T-cell (primary cell): ENCODE results near the gene AGAP1. TPM values are rescaled to one million over a fixed set of nuclear protein-coding genes. Genes with fewer than 3 reads are reported as not detected.

Experiments used
- ATAC-seq, 4 experiments: fragments of 200-7000 bp in 3 of 4; fragments of 150-1000 bp in 1 of 4; cut with Tn5 transposase; replicated peaks in 1 of 4; 1 replicate in 3 of 4; 2 replicates in 1 of 4; pipeline ENCODE4 v1.10.0; 2021; ENCODE audit warnings: moderate library complexity in 3 of 4, mild to moderate bottlenecking in 2 of 4, moderate number of reproducible peaks in 1 of 4
- CTCF ChIA-PET, 2 donors: fragments of 300-600 bp; sonication (Branson Sonifier 250); formaldehyde crosslinking; loops; one replicate each; lab custom pipeline; 2022; ENCODE audit warnings: antibody characterized with exemption in 2 of 2; lab: Charles Lee
- POLR2A ChIA-PET, 2 donors: fragments of 300-600 bp; sonication (Branson Sonifier 250); formaldehyde crosslinking; loops; one replicate each; lab custom pipeline; 2022; ENCODE audit warnings: antibody characterized with exemption in 2 of 2; lab: Charles Lee
- DNase-seq, 35 experiments: peaks; one replicate each; pipeline versions ENCODE4 v3.0.0 to v3.0.0-alpha.2; 2013 to 2023
- H3K27ac ChIP-seq: one replicate; pipeline ENCODE4 v1.5.1; 2013; ENCODE audit warnings: low read length
- H3K27me3 ChIP-seq, 2 experiments: replicated peaks in 1 of 2; 1 replicate in 1 of 2; 2 replicates in 1 of 2; pipeline versions ENCODE4 v1.6.1 to v1.7.0; 2013; ENCODE audit warnings: low read length in 1 of 2, mixed read lengths in 1 of 2; ENCODE audit not compliant: control insufficient read depth in 2 of 2, insufficient read depth in 2 of 2; ENCODE audit errors: extremely low read depth in 1 of 2
- H3K36me3 ChIP-seq, 2 donors: 1 replicate in 1 of 2; 2 replicates in 1 of 2; pipeline versions ENCODE4 v1.6.1 to v1.7.0; 2013; ENCODE audit warnings: low read length in 1 of 2; ENCODE audit not compliant: control insufficient read depth in 2 of 2, insufficient read depth in 1 of 2; ENCODE audit errors: extremely low read depth in 1 of 2
- H3K4me1 ChIP-seq, 2 experiments: 1 replicate in 1 of 2; 2 replicates in 1 of 2; pipeline versions ENCODE4 v1.6.1 to v1.7.0; 2013; ENCODE audit warnings: low read length in 2 of 2, mixed read lengths in 1 of 2; ENCODE audit not compliant: insufficient read depth in 2 of 2, control insufficient read depth in 1 of 2; ENCODE audit errors: extremely low read depth in 1 of 2
- H3K4me3 ChIP-seq, 2 donors: 1 replicate in 1 of 2; 2 replicates in 1 of 2; pipeline versions ENCODE4 v1.5.1 to v1.7.0; 2013; ENCODE audit warnings: mild to moderate bottlenecking in 2 of 2, low read length in 1 of 2, moderate library complexity in 1 of 2; ENCODE audit not compliant: control insufficient read depth in 1 of 2; ENCODE audit errors: extremely low read depth in 1 of 2
- H3K9me3 ChIP-seq: 2 replicates; pipeline ENCODE4 v1.7.0; 2013
- H3K27ac Mint-ChIP-seq, 2 donors: one replicate each; pipeline ENCODE4 v1.8.0; 2020 to 2021; ENCODE audit warnings: mild to moderate bottlenecking in 2 of 2, mixed read lengths in 2 of 2
- H3K27me3 Mint-ChIP-seq, 2 donors: one replicate each; pipeline ENCODE4 v1.8.0; 2021 to 2022; ENCODE audit warnings: mixed read lengths in 2 of 2
- H3K36me3 Mint-ChIP-seq: one replicate; pipeline ENCODE4 v1.8.0; 2021; ENCODE audit warnings: mixed read lengths
- H3K4me1 Mint-ChIP-seq, 3 donors: one replicate each; pipeline ENCODE4 v1.8.0; 2020 to 2022; ENCODE audit warnings: mixed read lengths in 3 of 3, mild to moderate bottlenecking in 1 of 3
- H3K4me3 Mint-ChIP-seq, 3 donors: one replicate each; pipeline ENCODE4 v1.8.0; 2020 to 2022; ENCODE audit warnings: mild to moderate bottlenecking in 3 of 3, mixed read lengths in 3 of 3, moderate library complexity in 3 of 3
- H3K9me3 Mint-ChIP-seq, 3 donors: one replicate each; pipeline ENCODE4 v1.8.0; 2020 to 2022; ENCODE audit warnings: mixed read lengths in 3 of 3
- WGBS: methylation state at CpG from one replicate; pipeline ENCODE4 v1.1.5; 2013; ENCODE audit warnings: missing lambda C conversion rate; ENCODE audit not compliant: insufficient coverage; 5-methylcytosine and 5-hydroxymethylcytosine counted together
- total RNA-seq, 35 experiments: library from RNA in 6 of 35; stranded (reverse) in 6 of 35; fragments of 120-200 nt in 1 of 35; gene quantifications; one replicate each; pipeline versions ENCODE4 v1.2.1 to v1.2.4 and lab custom pipeline; 2013 to 2026

AGAP1 gene
- total RNA-seq, 5 donors from 2014 or later (not counting 1 experiment from before 2014, with no cell fraction given), result 3.9 to 15.6 (median 5.2) TPM

DNA sequence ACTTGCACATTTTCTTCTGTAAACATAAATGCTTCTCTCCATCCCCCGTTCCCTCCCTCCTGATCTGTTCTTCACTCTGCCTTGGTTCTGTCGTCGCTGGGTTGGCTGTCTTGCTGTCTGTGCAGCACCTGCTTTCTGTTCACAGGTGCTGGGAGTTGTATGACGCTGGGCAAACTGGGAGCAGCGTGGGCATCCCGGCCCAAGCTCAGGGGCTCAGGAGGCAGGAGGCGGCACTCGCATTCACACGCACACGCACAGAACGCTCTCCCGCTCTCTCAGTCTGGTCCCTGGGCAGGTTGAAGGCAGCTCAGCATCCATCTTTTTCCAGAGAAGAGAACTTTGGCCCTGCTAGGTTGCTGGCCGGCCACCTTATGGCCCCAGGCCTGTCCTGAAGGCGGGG lies 618.6 kb downstream of the AGAP1 start:
- Mint-ChIP-seq H3K9me3 (no peaks in the 10 kb centered on the region), H3K27ac (no peak overlapping the region), H3K4me1 (no peaks in the 10 kb centered on the region), H3K27me3 (peaks cover 0 to 30% of the 10 kb centered on the region in 2 donors), H3K4me3 (no peak overlapping the region), H3K36me3 (no peaks in the 10 kb centered on the region)
- DNase-seq, result no peak
- peaks cover 4 to 11% of the 10 kb centered on the region in 2 experiments for H3K27me3 ChIP-seq
- CTCF ChIA-PET, result no interaction called here
- no peak overlapping the region for H3K27ac ChIP-seq
- POLR2A ChIA-PET, result no interaction called here
- H3K4me1 ChIP-seq, result no peaks in the 10 kb centered on the region
- no peaks in the 10 kb centered on the region for H3K9me3 ChIP-seq
- no peak overlapping the region for H3K4me3 ChIP-seq
- ATAC-seq, result no peak
- H3K36me3 ChIP-seq, result no peaks in the 10 kb centered on the region
- WGBS, result 80% methylated on average over 13 of the region's 14 CpGs

DNA sequence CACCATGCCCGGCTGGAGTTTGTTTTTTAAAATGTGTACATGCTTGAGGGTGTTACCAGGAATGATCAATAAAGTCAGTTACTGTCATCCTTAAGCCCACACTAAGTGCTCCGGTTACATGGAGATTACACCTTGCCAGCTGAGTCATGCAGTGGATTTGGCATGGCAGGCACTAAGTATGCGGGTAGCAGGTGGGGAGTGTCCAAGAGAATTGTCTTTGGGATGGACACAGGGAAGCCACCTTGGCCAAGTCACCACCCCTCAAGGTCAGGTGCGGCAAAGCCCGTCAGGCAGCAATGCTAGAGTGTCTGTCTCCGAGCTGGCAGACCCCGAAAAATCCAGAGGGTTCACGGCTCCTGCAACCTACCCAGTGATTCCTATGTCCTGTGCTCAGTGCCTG lies 619.6 kb downstream of the AGAP1 start:
- H3K27me3 Mint-ChIP-seq, result peaks cover 0 to 20% of the 10 kb centered on the region in 2 donors
- no peak overlapping the region for H3K4me3 Mint-ChIP-seq
- no peaks in the 10 kb centered on the region for H3K9me3 ChIP-seq
- H3K36me3 Mint-ChIP-seq, result no peaks in the 10 kb centered on the region
- ChIA-PET POLR2A (no interaction called here), CTCF (no interaction called here)
- H3K4me1 Mint-ChIP-seq, result no peaks in the 10 kb centered on the region
- H3K4me3 ChIP-seq, result no peak overlapping the region
- no peaks in the 10 kb centered on the region for H3K9me3 Mint-ChIP-seq
- 79% methylated on average over 6 of the region's 8 CpGs for WGBS
- peaks cover 2 to 5% of the 10 kb centered on the region in 2 experiments for H3K27me3 ChIP-seq
- H3K27ac ChIP-seq, result no peak overlapping the region
- H3K4me1 ChIP-seq, result no peaks in the 10 kb centered on the region
- ATAC-seq, result no peak
- no peaks in the 10 kb centered on the region for H3K36me3 ChIP-seq
- no peak for DNase-seq
- H3K27ac Mint-ChIP-seq, result no peak overlapping the region

DNA sequence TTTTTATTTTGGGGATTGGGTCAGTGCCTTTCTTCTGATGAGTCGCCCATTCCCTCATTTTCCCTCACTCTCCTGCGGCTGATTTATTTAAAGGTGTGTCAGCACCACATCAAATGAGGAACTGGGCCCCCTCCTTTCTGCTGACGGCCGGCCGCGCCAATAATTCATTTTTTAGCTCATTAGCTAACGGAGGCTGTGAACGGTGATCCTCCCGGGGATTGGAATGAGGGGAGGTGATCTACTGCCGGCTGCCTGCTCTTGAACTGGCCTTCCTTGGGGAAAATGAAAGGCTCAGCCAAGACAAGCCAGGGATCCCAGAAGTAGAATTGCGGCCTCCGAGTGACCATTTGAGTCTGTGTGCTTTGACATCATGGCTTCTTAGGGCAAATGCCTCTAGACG lies 620.1 kb downstream of the AGAP1 start:
- ATAC-seq, result no peak
- Mint-ChIP-seq H3K4me1 (no peaks in the 10 kb centered on the region), H3K27ac (no peak overlapping the region), H3K27me3 (peaks cover 4 to 15% of the 10 kb centered on the region in 2 donors), H3K36me3 (no peaks in the 10 kb centered on the region), H3K4me3 (no peak overlapping the region), H3K9me3 (no peaks in the 10 kb centered on the region)
- Histone ChIP-seq H3K36me3 (no peaks in the 10 kb centered on the region), H3K4me1 (no peaks in the 10 kb centered on the region), H3K27me3 (peaks cover 0 to 5% of the 10 kb centered on the region in 2 experiments), H3K27ac (no peak overlapping the region), H3K9me3 (no peaks in the 10 kb centered on the region), H3K4me3 (no peak overlapping the region)
- ChIA-PET CTCF (no interaction called here), POLR2A (no interaction called here)
- WGBS, result 92% methylated on average over 6 of the region's 13 CpGs
- no peak for DNase-seq

DNA sequence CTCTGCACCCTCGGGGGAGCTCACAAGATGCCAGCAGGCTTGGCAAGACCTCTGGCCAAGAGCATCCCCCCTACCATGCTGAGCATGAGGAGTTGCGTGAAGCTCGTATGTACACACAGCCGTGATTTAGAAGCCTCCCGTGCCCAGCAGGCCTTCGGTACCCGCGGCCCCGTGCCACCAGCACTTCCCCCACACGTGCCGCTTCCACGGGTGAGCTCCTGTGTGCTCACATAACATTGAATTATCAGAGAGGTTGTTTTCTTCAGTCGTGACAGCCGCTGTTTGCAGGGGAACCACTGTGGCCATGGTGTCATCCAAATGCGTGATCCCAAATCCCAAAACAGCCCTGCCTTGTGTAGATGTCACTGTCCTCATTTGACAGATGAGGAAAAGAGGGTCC lies 621.1 kb downstream of the AGAP1 start:
- WGBS, result 78% methylated on average over 9 of the region's 15 CpGs
- Mint-ChIP-seq H3K4me1 (no peaks in the 10 kb centered on the region), H3K4me3 (no peak overlapping the region), H3K27me3 (peaks cover 7 to 8% of the 10 kb centered on the region in 2 donors), H3K36me3 (no peaks in the 10 kb centered on the region), H3K9me3 (no peaks in the 10 kb centered on the region), H3K27ac (no peak overlapping the region)
- Histone ChIP-seq H3K36me3 (no peaks in the 10 kb centered on the region), H3K9me3 (no peaks in the 10 kb centered on the region), H3K27ac (no peak overlapping the region), H3K4me3 (no peak overlapping the region), H3K4me1 (no peaks in the 10 kb centered on the region), H3K27me3 (peaks cover 0 to 11% of the 10 kb centered on the region in 2 experiments)
- POLR2A ChIA-PET, result no interaction called here
- CTCF ChIA-PET, result no interaction called here
- ATAC-seq (no peak), DNase-seq (no peak)

DNA sequence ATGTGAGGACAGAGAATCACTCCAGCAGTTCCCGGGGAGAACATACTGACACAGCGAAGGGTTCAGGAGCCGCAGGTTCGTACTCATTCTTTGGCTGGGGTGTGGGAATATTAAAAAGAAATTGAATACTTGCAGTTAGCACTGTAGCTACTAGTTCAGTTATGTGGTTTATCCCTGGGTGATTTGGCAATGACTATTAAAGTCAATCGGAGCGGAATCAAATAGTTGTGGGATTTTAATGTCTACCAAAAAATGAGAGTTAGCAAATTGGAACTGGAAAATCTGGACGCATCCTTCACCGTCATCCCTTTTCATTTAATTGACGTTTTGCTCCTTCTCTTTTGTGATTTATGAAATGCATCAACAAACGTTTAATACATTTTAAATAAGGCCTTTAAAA lies 623.6 kb downstream of the AGAP1 start:
- Histone ChIP-seq H3K27me3 (peaks cover 0 to 15% of the 10 kb centered on the region in 2 experiments), H3K4me1 (no peaks in the 10 kb centered on the region), H3K9me3 (no peaks in the 10 kb centered on the region), H3K27ac (no peak overlapping the region), H3K36me3 (no peaks in the 10 kb centered on the region), H3K4me3 (no peak overlapping the region)
- no peaks in the 10 kb centered on the region for H3K9me3 Mint-ChIP-seq
- ChIA-PET POLR2A (no interaction called here), CTCF (no interaction called here)
- H3K27me3 Mint-ChIP-seq, result peaks cover 5 to 8% of the 10 kb centered on the region in 2 donors
- H3K4me1 Mint-ChIP-seq, result no peaks in the 10 kb centered on the region
- 92% methylated on average over 9 of the region's 10 CpGs for WGBS
- H3K4me3 Mint-ChIP-seq, result no peak overlapping the region
- no peaks in the 10 kb centered on the region for H3K36me3 Mint-ChIP-seq
- DNase-seq (no peak), ATAC-seq (no peak)
- no peak overlapping the region for H3K27ac Mint-ChIP-seq

DNA sequence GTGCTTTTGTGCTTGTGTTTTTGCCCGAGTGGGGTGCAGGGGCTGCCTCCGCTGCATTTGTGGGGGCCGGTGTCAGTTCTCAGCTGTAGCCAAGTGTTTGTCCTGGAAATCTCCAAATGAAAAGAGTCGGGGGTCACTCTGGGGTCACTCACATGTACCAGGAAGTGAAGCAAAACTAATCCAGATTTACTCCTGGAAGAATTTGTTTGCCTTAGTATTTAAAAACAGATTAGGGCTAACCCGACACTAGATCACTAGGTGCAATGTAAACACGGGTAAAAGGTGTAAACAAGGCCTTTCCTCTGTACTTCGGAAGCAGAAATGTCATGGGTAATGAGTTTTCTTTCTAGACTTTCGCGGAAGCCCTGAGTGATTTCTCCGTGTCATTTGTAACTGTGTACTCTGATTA lies 624.0 kb downstream of the AGAP1 start:
- ATAC-seq, result no peak
- POLR2A ChIA-PET, result no interaction called here

DNA sequence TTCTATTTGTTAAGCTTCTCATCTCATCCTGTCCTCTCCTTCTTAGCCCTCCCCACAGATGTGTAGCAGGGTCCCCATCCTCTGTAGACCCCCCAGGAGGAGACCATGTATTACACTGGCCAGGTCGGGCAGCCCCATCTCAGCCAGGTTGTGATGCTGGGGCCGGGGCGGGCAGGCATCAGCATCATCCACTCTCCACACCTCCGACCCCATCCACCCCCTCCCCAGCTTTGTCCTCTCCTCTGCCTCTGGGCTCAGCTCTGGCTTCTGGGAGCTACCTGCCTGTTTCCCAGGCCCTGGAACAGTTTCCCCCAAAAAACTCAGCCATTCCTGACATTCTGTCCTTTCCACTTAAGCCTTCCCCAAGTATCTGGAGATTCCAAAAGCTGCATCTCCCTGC lies 625.2 kb downstream of the AGAP1 start:
- Mint-ChIP-seq H3K27me3 (peaks cover 3 to 8% of the 10 kb centered on the region in 2 donors), H3K27ac (no peak overlapping the region), H3K9me3 (no peaks in the 10 kb centered on the region), H3K4me1 (no peaks in the 10 kb centered on the region), H3K36me3 (no peaks in the 10 kb centered on the region), H3K4me3 (no peak overlapping the region)
- POLR2A ChIA-PET, result no interaction called here
- peaks cover 0 to 15% of the 10 kb centered on the region in 2 experiments for H3K27me3 ChIP-seq
- DNase-seq (no peak), ATAC-seq (no peak)
- H3K9me3 ChIP-seq, result no peaks in the 10 kb centered on the region
- 66% methylated on average over 4 of the region's 4 CpGs for WGBS
- CTCF ChIA-PET, result no interaction called here
- H3K36me3 ChIP-seq, result no peaks in the 10 kb centered on the region
- no peak overlapping the region for H3K27ac ChIP-seq
- H3K4me3 ChIP-seq, result no peak overlapping the region
- H3K4me1 ChIP-seq, result no peaks in the 10 kb centered on the region

More for the DNA sequence above, 624.0 kb downstream of the AGAP1 start:
- no peaks in the 10 kb centered on the region for H3K36me3 Mint-ChIP-seq
- peaks cover 3 to 8% of the 10 kb centered on the region in 2 donors for H3K27me3 Mint-ChIP-seq
- Histone ChIP-seq H3K27ac (no peak overlapping the region), H3K27me3 (peaks cover 0 to 15% of the 10 kb centered on the region in 2 experiments), H3K4me3 (no peak overlapping the region), H3K4me1 (no peaks in the 10 kb centered on the region), H3K36me3 (no peaks in the 10 kb centered on the region), H3K9me3 (no peaks in the 10 kb centered on the region)
- WGBS, result 57% methylated on average over 4 of the region's 10 CpGs
- no peak overlapping the region for H3K4me3 Mint-ChIP-seq
- no peak overlapping the region for H3K27ac Mint-ChIP-seq
- no peaks in the 10 kb centered on the region for H3K4me1 Mint-ChIP-seq
- H3K9me3 Mint-ChIP-seq, result no peaks in the 10 kb centered on the region
- DNase-seq, result no peak
- CTCF ChIA-PET, result no interaction called here
